Coronary artery (tissue), 2 donors: ENCODE results near the gene TGM1.

Experiments
- DNase-seq: peaks from one replicate; pipeline ENCODE4 v3.0.0-alpha.2; 2017; ENCODE audit warnings: low spot score
- H3K27ac ChIP-seq, 2 donors: fragments of 200-600 bp; sonication (generic); one replicate each; pipeline ENCODE4 v1.5.1; 2016 to 2019
- H3K4me3 ChIP-seq: fragments of 200-600 bp; sonication (generic); 2 replicates; pipeline ENCODE4 v1.5.1; 2016; ENCODE audit warnings: mild to moderate bottlenecking, moderate library complexity
- CTCF ChIP-seq: fragments of 200-600 bp; sonication (generic); IDR thresholded peaks from one replicate; pipeline ENCODE4 v1.5.1; 2019; ENCODE audit warnings: antibody characterized with exemption

TGM1 gene

GRCh38 chr14:24262821-24263733 is at the start of gene TGM1:
Gene TGM1 (minus strand): TSS chr14:24263177. CDS start chr14:24262352, 825 bp downstream.
- no peak for DNase-seq
- Histone ChIP-seq H3K27ac (no peak within 1 kb of the TSS), H3K4me3 (no peak within 1 kb of the TSS)
- no peak for TF ChIP-seq CTCF

GRCh38 chr14:24311837-24312615 is 49.0 kb upstream of the TGM1 start:
- Histone ChIP-seq H3K27ac (peak overlapping the region; percentile 25 to 88), H3K4me3 (peak overlapping the region; percentile 84)
- no peak for TF ChIP-seq CTCF
- DNase-seq: no peak

GRCh38 chr14:24310646-24311604 is 47.9 kb upstream of the TGM1 start, which contains the start of gene LTB4R:
Gene LTB4R (plus strand): TSS chr14:24311502. CDS start chr14:24315652, 4,150 bp downstream.
- peak within 1 kb of the TSS; percentile 25 to 88 for H3K27ac ChIP-seq
- no peak for TF ChIP-seq CTCF
- H3K4me3 ChIP-seq: peak within 1 kb of the TSS; percentile 84
- DNase-seq: no peak

- peak overlapping the region; percentile 84 for H3K4me3 ChIP-seq
- no peak for TF ChIP-seq CTCF
- H3K27ac ChIP-seq: peak overlapping the region; percentile 25 to 88
- no peak for DNase-seq
Observed at GRCh38 chr14:24310265-24310645, 47.3 kb upstream of the TGM1 start.

- no peak for TF ChIP-seq CTCF
- Histone ChIP-seq H3K4me3 (peak within 1 kb of the TSS; percentile 84), H3K27ac (peak within 1 kb of the TSS; percentile 25 to 88)
- DNase-seq: no peak
Observed at GRCh38 chr14:24309538-24310264, 46.7 kb upstream of the TGM1 start, which contains the start of gene LTB4R2. Gene LTB4R2 (plus strand): TSS chr14:24310140. CDS start chr14:24310665, 525 bp downstream.
